B cell (primary cell): ENCODE measurements around the gene ACAD11. TPM values are rescaled to one million over a fixed set of nuclear protein-coding genes. Genes with fewer than 3 reads are reported as not detected.
"Not testable (repeated sequence)": the region's sequence is repeated elsewhere in the genome, so short reads cannot be mapped to it uniquely, and the experiment has no call there.

Experiments
- ATAC-seq: fragments of 200-7000 bp; cut with Tn5 transposase; one replicate; pipeline ENCODE4 v1.10.0; 2021; ENCODE audit warnings: low read depth, mild to moderate bottlenecking, moderate number of reproducible peaks, moderate library complexity
- CTCF ChIA-PET: fragments of 350-600 bp; sonication (Branson Sonifier 250); formaldehyde crosslinking; loops from one replicate; lab custom pipeline; 2021; ENCODE audit warnings: antibody characterized with exemption, inconsistent platforms; lab: Charles Lee
- POLR2A ChIA-PET: fragments of 350-600 bp; sonication (Branson Sonifier 250); formaldehyde crosslinking; loops from one replicate; lab custom pipeline; 2021; ENCODE audit warnings: antibody characterized with exemption; lab: Charles Lee
- DNase-seq: peaks from one replicate; pipeline ENCODE4 v3.0.0; 2013
- H2AFZ ChIP-seq: 2 replicates; pipeline ENCODE4 v1.6.1; 2012; ENCODE audit warnings: mild to moderate bottlenecking, low read depth, low read length; ENCODE audit not compliant: insufficient read depth, poor library complexity, severe bottlenecking
- H3K27ac ChIP-seq, 2 donors: 1 replicate in 1 of 2; 2 replicates in 1 of 2; pipeline ENCODE4 v1.5.1; 2012 to 2013; ENCODE audit warnings: low read length in 2 of 2, mild to moderate bottlenecking in 2 of 2, moderate library complexity in 1 of 2
- H3K27me3 ChIP-seq, 4 experiments: fragments of 200-600 bp in 1 of 4; sonication (generic) in 1 of 4; replicated peaks in 1 of 4; 1 replicate in 2 of 4; 2 replicates in 2 of 4; pipeline versions ENCODE4 v1.6.1 to v1.7.0; 2013 to 2016; ENCODE audit warnings: low read length in 3 of 4, mild to moderate bottlenecking in 2 of 4, mixed read lengths in 1 of 4, moderate library complexity in 1 of 4; ENCODE audit not compliant: insufficient read depth in 4 of 4, control insufficient read depth in 3 of 4; ENCODE audit errors: control extremely low read depth in 1 of 4
- H3K36me3 ChIP-seq, 2 experiments: replicated peaks in 1 of 2; 1 replicate in 1 of 2; 2 replicates in 1 of 2; pipeline versions ENCODE4 v1.6.1 to v1.7.1; 2013; ENCODE audit warnings: low read length in 1 of 2; ENCODE audit not compliant: insufficient read depth in 2 of 2, control insufficient read depth in 1 of 2; ENCODE audit errors: control extremely low read depth in 1 of 2, extremely low read depth in 1 of 2
- H3K4me1 ChIP-seq, 2 donors: fragments of 200-600 bp in 1 of 2; sonication (generic) in 1 of 2; 1 replicate in 1 of 2; 2 replicates in 1 of 2; pipeline versions ENCODE4 v1.5.1 to v1.6.1; 2013 to 2017; ENCODE audit warnings: low read length in 2 of 2; ENCODE audit not compliant: control insufficient read depth in 2 of 2, insufficient read depth in 2 of 2
- H3K4me2 ChIP-seq: replicated peaks from 2 replicates; pipeline ENCODE3; 2012; ENCODE audit warnings: mild to moderate bottlenecking, low read depth, low read length; ENCODE audit not compliant: poor library complexity, severe bottlenecking
- H3K4me3 ChIP-seq, 5 experiments: fragments of 200-600 bp in 1 of 5; sonication (generic) in 1 of 5; 1 replicate in 3 of 5; 2 replicates in 2 of 5; pipeline versions ENCODE4 v1.5.1 to v1.7.0; 2011 to 2016; ENCODE audit warnings: low read length in 4 of 5, mild to moderate bottlenecking in 4 of 5, low read depth in 2 of 5, control low read depth in 1 of 5, moderate library complexity in 1 of 5; ENCODE audit not compliant: insufficient read depth in 1 of 5; ENCODE audit errors: control extremely low read depth in 1 of 5, extremely low read depth in 1 of 5
- H3K79me2 ChIP-seq: fragments of 200-600 bp; sonication (generic); one replicate; pipeline ENCODE4 v1.6.0; 2016; ENCODE audit warnings: low read length; ENCODE audit not compliant: control insufficient read depth, insufficient read depth
- H3K9ac ChIP-seq: fragments of 200-600 bp; sonication (generic); 2 replicates; pipeline ENCODE4 v1.6.1; 2017; ENCODE audit warnings: mild to moderate bottlenecking, low read length, moderate library complexity
- H3K9me3 ChIP-seq, 3 donors: one replicate each; pipeline versions ENCODE4 v1.6.1 to v1.7.1; 2013; ENCODE audit warnings: low read length in 2 of 3; ENCODE audit not compliant: control insufficient read depth in 2 of 3, insufficient read depth in 1 of 3; ENCODE audit errors: control extremely low read depth in 1 of 3
- H4K20me1 ChIP-seq: 2 replicates; pipeline ENCODE4 v1.6.0; 2012; ENCODE audit warnings: mild to moderate bottlenecking, low read length; ENCODE audit not compliant: insufficient read depth, control insufficient read depth, poor library complexity, severe bottlenecking
- H3K27ac Mint-ChIP-seq: one replicate; pipeline ENCODE4 v1.8.0; 2021; ENCODE audit warnings: mixed read lengths
- H3K27me3 Mint-ChIP-seq: one replicate; pipeline ENCODE4 v1.8.0; 2021; ENCODE audit warnings: mixed read lengths
- H3K4me1 Mint-ChIP-seq: one replicate; pipeline ENCODE4 v1.8.0; 2021; ENCODE audit warnings: mixed read lengths
- H3K4me3 Mint-ChIP-seq: one replicate; pipeline ENCODE4 v1.8.0; 2021; ENCODE audit warnings: mixed read lengths
- H3K9me3 Mint-ChIP-seq: one replicate; pipeline ENCODE4 v1.8.0; 2022; ENCODE audit warnings: mixed read lengths; ENCODE audit not compliant: insufficient read depth
- CTCF ChIP-seq: fragments of 200-600 bp; IDR thresholded peaks from one replicate; pipeline ENCODE4 v1.8.0; 2022; ENCODE audit warnings: antibody characterized with exemption, mild to moderate bottlenecking
- EZH2 ChIP-seq: IDR thresholded peaks from 2 replicates; pipeline ENCODE4 v1.6.1; 2012; ENCODE audit warnings: borderline replicate concordance, low read depth, mild to moderate bottlenecking, moderate library complexity, low read length; ENCODE audit not compliant: insufficient read depth, poor library complexity, severe bottlenecking
- WGBS: methylation state at CpG from one replicate; pipeline ENCODE4 v1.1.5; 2013; ENCODE audit warnings: missing lambda C conversion rate; ENCODE audit not compliant: insufficient coverage; 5-methylcytosine and 5-hydroxymethylcytosine counted together
- intact Hi-C: fragments of 100-400 bp; cut with micrococcal nuclease; formaldehyde crosslinking; loops from one replicate; pipeline ENCODE4 v1.10.0; 2022
- polyA plus RNA-seq: library from polyadenylated mRNA; depleted of rRNA; stranded (reverse); fragments of >200 nt; gene quantifications from 2 replicates; pipeline ENCODE4 v1.2.3, GENCODE V29; 2012
- total RNA-seq, 2 donors: library from RNA; stranded (reverse); fragments of 120-200 nt in 1 of 2; gene quantifications; 1 replicate in 1 of 2; 2 replicates in 1 of 2; pipeline versions ENCODE4 v1.2.3 to v1.2.4, GENCODE V29; 2013 to 2022

Gene ACAD11
- total and polyA plus RNA-seq, 2 donors (not counting 1 experiment from before 2014, with no cell fraction given) = 23.4 to 26.9 TPM

DNA sequence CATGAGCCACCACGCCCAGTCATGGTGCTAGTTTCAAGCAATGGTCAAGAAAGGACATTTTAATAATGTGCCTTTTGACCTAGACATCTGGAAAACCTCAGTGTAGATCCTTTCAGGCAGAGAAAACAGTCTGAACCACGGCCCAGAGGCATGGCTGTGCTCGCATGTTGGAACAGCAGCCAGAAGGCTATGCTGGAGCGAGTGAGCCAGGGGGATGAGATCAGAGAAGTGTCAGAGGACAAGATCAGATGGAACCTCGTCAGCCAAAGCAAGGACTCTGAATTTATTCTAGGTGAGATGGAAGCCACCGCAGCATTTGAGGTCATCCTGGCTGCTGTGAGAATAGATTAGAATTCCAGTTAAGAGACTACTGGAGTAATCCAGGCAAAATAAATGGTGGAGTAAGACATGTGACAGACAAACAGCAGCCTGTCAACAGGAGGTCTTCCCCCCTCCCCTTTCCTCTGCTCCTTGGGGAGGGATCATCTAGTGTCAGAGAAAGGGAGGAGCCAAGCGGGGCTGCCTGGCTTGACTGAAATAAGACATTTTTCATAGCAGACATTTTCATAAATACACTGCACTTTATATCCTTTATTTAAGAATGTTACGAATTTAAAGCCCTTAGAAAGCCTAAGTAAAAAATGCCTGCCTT is 103.0 kb downstream of the ACAD11 start:
- Histone ChIP-seq H3K9me3 (no peaks in the 10 kb centered on the region), H3K4me2 (no peak overlapping the region), H3K79me2 (no peaks in the 10 kb centered on the region), H3K4me3 (no peak overlapping the region), H3K36me3 (peaks cover 2 to 3% of the 10 kb centered on the region in 2 experiments), H3K4me1 (no peaks in the 10 kb centered on the region), H3K9ac (no peak overlapping the region), H3K27me3 (no peaks in the 10 kb centered on the region), H2AFZ (no peak overlapping the region), H4K20me1 (no peaks in the 10 kb centered on the region), H3K27ac (no peak overlapping the region)
- no peaks in the 10 kb centered on the region for H3K4me1 Mint-ChIP-seq
- H3K9me3 Mint-ChIP-seq = no peaks in the 10 kb centered on the region
- DNase-seq (no peak), ATAC-seq (no peak)
- H3K4me3 Mint-ChIP-seq = no peak overlapping the region
- 98% methylated on average over 6 of the region's 8 CpGs for WGBS
- intact Hi-C loops = no loop called here
- no peaks in the 10 kb centered on the region for H3K27me3 Mint-ChIP-seq
- POLR2A ChIA-PET = no interaction called here
- TF ChIP-seq EZH2 (no peak), CTCF (no peak)
- H3K27ac Mint-ChIP-seq = no peak overlapping the region
- CTCF ChIA-PET = interaction anchor here (0.9 kb wide), 1 partner anchor 10 kb away, joined by 5 read pairs; no protein-coding TSS in a partner anchor

- H2AFZ ChIP-seq, H3K27ac ChIP-seq, DNase-seq, CTCF ChIA-PET, H3K4me1 Mint-ChIP-seq, H3K4me1 ChIP-seq, H3K36me3 ChIP-seq, H3K27ac Mint-ChIP-seq, H3K27me3 ChIP-seq, H3K9me3 Mint-ChIP-seq, H3K9me3 ChIP-seq, intact Hi-C loops, POLR2A ChIA-PET, H3K79me2 ChIP-seq, ATAC-seq, H3K4me3 Mint-ChIP-seq, H4K20me1 ChIP-seq, H3K27me3 Mint-ChIP-seq, H3K4me3 ChIP-seq, H3K4me2 ChIP-seq, H3K9ac ChIP-seq: not testable (repeated sequence)
- WGBS = 100% methylated on average over 2 of the region's 3 CpGs
Measured at GRCh38 chr3:132556036-132556386, 103.6 kb downstream of the ACAD11 start.
